Posterior cingulate gyrus (tissue), 11 donors: ENCODE measurements around the gene C1orf210.
A peak's percentile ranks its signal among the peaks of the same experiment; 100 is the strongest.

Experiments
- DNase-seq, 10 donors: peaks; one replicate each; pipeline versions ENCODE4 v3.0.0 to v3.0.0-alpha.2; 2020 to 2021; ENCODE audit warnings: mixed read lengths in 3 of 10
- intact Hi-C: fragments of 100-400 bp; cut with DNase I; formaldehyde crosslinking; loops from one replicate; pipeline ENCODE4 v1.15.1; 2023

Gene C1orf210

GRCh38 chr1:43312663-43313515 is 27.5 kb upstream of the C1orf210 start:
- peak in 4 of 10 donors; percentile 4 to 72 (median 44) for DNase-seq
- intact Hi-C loops = no loop called here

GRCh38 chr1:43312212-43312623 is 26.8 kb upstream of the C1orf210 start:
- peak in 3 of 10 donors; percentile 29 to 79 (median 66) for DNase-seq
- intact Hi-C loops = no loop called here

- DNase-seq = peak in 3 of 10 donors; percentile 28 to 79 (median 75)
- intact Hi-C loops = loop anchor here (2.0 kb wide), 1 partner anchor 35 kb away; no protein-coding TSS in a partner anchor
Measured at GRCh38 chr1:43311521-43311920, 26.1 kb upstream of the C1orf210 start.

DNA sequence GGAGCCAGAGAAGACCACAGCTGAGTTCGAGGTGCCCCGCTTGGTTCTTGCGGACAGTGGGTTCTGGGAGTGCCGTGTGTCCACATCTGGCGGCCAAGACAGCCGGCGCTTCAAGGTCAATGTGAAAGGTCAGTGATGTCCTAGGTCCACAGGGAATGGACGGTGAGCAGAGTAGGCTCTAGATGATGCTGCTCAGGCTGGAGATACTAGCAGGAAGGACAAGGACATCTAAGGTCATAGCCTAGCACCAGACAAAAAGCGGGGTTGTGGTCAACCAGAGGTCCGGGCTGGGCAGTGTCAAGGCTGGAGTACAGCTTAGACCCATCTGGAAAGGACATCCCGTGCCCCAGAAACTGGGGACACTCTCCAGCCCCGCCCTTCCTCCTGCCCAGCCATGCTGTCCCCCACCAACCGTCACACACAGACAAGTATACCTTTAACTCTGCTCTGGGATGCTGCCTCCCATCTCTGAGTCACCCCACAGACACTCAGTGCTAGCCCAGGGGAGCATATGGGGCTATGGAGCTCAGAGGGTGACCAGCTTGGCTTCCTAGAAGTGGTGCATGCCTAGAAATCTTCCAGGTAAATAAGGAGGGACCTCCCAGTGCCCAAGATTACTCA is 24.1 kb upstream of the C1orf210 start:
- intact Hi-C loops = loop anchor here (2.0 kb wide), 1 partner anchor 33 kb away; no protein-coding TSS in a partner anchor
- peak in 3 of 10 donors; percentile 31 to 68 (median 49) for DNase-seq

DNA sequence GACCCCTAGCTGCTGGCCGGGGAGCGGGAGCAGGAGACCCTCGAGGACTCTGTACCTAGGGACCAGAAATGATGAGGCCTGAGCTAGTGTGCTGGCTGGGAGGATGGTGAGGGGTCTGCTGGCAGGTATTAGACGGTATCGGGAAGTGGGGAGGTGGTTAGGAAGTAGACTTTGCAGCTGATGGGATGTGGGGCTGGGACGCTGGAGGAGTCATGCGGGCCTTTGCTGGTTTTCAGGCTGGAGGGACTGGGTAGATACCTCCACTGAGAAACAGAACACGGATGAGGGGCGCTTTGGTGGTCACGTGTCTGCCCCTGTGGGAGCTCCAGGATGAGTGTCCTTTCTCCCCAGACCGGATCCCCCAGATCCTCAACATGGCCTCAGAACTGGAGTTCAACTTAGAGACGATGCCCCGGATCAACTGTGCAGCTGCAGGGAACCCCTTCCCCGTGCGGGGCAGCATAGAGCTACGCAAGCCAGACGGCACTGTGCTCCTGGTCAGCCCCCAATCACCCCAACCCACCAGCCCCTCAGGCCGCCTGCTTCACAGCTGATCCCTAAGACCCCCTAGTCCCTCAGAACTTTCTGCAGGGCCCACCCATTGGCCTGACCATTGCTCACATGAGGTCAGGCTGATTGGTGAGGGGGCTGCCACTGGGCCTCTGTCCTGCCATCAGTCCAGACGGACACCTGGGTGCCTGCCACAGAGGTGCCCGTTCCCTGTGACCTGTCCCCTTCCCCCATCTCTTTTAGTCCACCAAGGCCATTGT is 23.4 kb upstream of the C1orf210 start:
- peak in 3 of 10 donors; percentile 48 to 69 (median 69) for DNase-seq
- intact Hi-C loops = no loop called here

GRCh38 chr1:43307458-43308158 is 22.2 kb upstream of the C1orf210 start:
- peak in 3 of 10 donors; percentile 30 to 62 (median 62) for DNase-seq
- intact Hi-C loops = no loop called here

DNA sequence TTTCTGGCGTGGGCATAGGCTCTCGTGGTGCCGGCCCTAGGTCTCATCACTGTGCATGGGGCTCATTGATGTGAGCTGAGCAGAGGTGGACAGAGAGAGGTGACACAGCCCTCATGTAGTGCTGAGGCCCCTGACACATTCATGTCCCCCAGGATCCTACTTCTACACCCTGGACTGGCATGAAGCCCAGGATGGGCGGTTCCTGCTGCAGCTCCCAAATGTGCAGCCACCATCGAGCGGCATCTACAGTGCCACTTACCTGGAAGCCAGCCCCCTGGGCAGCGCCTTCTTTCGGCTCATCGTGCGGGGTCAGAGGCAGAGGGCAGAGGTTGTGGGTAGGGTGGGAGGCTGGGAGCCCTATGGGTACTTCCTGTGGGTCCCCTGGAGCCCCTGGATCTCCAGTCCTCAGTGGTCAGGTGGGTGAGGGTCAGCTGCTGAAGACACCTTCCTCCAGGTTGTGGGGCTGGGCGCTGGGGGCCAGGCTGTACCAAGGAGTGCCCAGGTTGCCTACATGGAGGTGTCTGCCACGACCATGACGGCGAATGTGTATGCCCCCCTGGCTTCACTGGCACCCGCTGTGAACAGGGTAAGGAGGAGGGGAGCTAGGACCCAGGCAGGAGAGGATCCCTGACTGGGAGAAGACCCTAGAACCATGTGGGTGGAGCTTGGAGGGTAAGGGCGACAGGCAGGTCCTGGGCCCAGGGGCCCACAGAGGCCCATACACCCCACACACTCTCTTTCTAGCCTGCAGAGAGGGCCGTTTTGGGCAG is 21.5 kb upstream of the C1orf210 start:
- intact Hi-C loops = no loop called here
- DNase-seq = peak in 2 of 10 donors; percentile 59 to 79

DNA sequence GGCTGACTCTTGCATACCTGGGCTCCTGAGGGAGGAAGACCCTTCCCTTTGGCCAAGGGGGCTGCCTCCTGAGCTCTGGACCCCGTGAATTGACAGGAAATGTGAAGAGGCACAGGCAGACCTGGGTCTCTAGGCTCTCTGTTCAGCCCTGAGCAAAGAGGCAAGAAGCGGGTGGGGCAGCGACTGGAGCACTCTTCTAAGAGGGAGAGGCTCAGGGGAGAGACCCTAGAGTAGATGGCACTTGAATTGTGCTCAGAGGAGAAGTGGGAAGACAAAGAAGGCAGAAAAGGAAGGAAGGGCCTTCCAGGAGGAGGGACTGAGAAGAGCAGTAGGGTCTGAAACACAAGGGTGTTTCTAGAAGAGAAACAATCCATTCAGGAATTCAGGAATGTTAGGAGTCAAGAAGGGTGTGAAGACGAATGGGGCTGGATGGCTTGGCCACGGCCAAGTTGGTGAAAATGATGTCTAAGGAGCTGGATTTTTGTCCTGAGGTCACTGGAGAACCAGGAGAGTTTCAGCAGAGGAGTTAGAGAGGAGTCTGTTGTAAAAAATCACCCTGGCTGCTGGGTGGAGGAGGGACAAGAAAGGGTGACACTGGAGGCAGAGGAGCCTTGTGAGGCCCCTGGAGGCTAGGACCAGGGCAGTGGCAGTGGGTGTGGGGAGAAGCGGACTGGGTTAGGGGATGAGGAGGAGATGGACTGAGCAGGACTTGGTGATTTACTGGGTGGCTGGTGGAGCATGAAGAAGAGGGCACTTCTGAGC is 20.7 kb upstream of the C1orf210 start:
- DNase-seq = peak in 2 of 10 donors; percentile 46 to 63
- intact Hi-C loops = no loop called here

DNA sequence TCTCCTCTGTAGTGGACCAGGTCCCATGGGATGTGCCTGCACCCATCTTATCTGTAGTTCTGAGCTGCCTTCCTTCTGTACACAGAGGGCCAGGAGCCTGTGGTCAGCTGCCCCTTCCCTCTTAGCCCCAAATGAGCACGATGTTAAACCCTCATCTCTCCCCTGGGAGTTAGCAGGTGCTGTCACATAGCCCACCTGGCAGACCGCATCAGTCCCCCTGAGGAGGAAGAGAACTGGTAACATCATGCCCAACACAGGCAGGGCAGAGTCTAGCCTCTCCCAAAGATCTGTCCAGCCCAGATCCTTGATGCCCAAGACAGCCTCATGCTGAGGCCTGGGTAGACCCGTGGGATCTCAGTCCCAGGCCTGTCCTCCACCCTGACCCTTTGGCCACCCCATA is 20.1 kb upstream of the C1orf210 start:
- peak in 3 of 10 donors; percentile 5 to 24 (median 20) for DNase-seq
- intact Hi-C loops = no loop called here

DNA sequence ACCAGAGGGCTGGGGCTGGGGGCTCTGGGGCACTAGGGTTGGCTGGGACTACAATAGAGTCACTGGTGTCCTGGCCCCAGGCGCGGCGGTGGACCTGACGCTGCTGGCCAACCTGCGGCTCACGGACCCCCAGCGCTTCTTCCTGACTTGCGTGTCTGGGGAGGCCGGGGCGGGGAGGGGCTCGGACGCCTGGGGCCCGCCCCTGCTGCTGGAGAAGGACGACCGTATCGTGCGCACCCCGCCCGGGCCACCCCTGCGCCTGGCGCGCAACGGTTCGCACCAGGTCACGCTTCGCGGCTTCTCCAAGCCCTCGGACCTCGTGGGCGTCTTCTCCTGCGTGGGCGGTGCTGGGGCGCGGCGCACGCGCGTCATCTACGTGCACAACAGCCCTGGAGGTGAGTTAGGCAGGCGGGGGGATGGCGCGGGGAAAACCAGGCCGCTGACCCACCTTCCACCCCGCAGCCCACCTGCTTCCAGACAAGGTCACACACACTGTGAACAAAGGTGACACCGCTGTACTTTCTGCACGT is 19.5 kb upstream of the C1orf210 start:
- intact Hi-C loops = no loop called here
- DNase-seq = peak in 3 of 10 donors; percentile 56 to 78 (median 62)

GRCh38 chr1:43304314-43304681 is 18.9 kb upstream of the C1orf210 start:
- DNase-seq = peak in 3 of 10 donors; percentile 24 to 59 (median 37)
- intact Hi-C loops = no loop called here

GRCh38 chr1:43303471-43304313 is 18.3 kb upstream of the C1orf210 start:
- intact Hi-C loops = no loop called here
- peak in 3 of 10 donors; percentile 19 to 77 (median 44) for DNase-seq

- peak in 2 of 10 donors; percentile 16 to 19 for DNase-seq
Measured at GRCh38 chr1:43302721-43303470, 17.5 kb upstream of the C1orf210 start.

DNA sequence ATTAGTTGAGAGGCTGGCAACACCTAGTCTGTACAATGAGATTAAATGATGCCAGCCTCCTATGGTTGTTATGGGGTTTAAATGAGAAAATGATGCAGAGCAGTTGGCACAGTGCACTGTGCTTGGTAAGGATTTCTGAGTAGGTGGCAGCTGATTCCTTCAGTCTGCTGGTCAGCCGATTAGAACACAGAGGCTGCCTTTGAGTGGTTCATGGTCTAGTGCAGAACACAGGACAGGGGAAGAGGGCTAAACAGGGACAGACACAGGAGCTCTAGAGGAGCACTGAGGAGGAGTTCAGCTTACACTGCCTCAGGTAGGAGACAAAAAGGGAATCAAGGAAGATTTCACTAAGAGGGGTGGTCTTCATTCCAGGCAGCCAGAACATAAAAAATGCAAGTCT is 16.8 kb upstream of the C1orf210 start:
- intact Hi-C loops = no loop called here
- peak in 3 of 10 donors; percentile 4 to 66 (median 21) for DNase-seq

More at GRCh38 chr1:43302721-43303470, 17.5 kb upstream of the C1orf210 start:
- intact Hi-C loops = no loop called here

DNA sequence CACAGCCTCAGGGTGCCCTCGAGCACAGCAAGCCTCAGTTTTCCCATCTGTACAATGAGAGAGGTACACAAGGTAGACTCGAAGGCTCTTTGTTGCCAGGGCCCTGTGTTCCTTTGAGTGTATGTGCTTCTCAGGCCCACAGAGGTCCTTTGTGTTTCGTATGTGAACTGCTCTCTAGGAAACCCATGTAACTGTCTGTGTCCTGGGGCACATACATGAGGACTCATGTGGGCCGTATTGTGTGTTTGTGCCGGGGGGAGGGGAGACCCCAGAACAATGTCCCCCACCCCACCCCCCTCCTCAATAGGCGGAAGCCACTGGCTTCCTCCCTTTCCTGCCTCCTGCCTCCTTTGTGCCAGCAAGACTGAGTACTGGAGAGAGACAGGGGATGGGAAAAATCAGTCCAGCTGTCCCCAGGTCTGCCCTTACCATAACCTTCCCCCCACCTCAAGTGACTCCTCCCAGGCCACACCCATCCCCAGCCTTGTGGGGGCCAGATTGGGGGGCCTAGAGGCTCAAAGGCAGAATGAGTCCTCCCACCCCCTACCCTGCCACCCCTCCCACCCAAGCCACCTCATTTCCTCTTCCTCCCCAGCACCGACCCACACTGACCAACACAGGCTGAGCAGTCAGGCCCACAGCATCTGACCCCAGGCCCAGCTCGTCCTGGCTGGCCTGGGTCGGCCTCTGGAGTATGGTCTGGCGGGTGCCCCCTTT is 15.2 kb upstream of the C1orf210 start, which contains the start of gene TIE1:
Gene TIE1, plus strand, starts transcription at position 605 of the 717 bp plus-strand sequence. Its CDS starts 90 bp downstream, at position 695.
- intact Hi-C loops = no loop called here

DNA sequence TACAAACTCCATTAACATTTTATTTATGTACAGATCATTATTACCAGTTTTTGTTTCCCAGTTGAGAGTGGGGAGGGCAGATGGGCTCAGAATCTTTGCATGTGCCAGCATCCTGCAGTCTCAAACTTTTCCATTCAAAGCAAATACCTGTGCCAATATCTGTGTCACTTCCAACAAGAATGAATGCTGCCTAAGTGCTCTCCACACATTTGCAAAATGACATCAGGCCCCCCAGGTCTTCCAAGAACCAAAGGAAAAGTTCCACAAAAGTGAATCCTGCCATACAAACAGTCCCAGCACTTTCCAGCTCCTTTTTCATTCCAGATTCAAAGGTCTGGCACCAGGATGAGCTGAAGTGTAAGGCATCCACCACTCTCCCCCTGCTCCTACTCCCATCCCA is 13.7 kb upstream of the C1orf210 start:
- intact Hi-C loops = loop anchor here (5.0 kb wide), 1 partner anchor 58 kb away; the partner anchor contains the start of gene CDC20
- no peak for DNase-seq

More for the DNA sequence above, 15.2 kb upstream of the C1orf210 start, which contains the start of gene TIE1:
- peak in 3 of 10 donors; percentile 19 to 58 (median 49) for DNase-seq
